K562 (cell line): ENCODE data around the gene EEF2. TPM values are rescaled to one million over a fixed set of nuclear protein-coding genes. Genes with fewer than 3 reads are reported as not detected.
A peak's percentile ranks its signal among the peaks of the same experiment; 100 is the strongest.

ENCODE experiments used
- ARID3A ChIP-seq: IDR thresholded peaks from 2 replicates; pipeline ENCODE4 v1.6.1; 2012; ENCODE audit warnings: low read depth, low read length, improper control_type of control experiment, borderline replicate concordance
- ATF3 ChIP-seq, 2 experiments: fragments of 450-650 bp in 1 of 2; sonication (generic) in 1 of 2; formaldehyde crosslinking in 1 of 2; IDR thresholded peaks in 1 of 2; conservative IDR thresholded peaks in 1 of 2; 2 replicates each; pipeline versions ENCODE4 v1.6.1 to v1.8.1; 2016 to 2023; ENCODE audit warnings: mild to moderate bottlenecking in 2 of 2, moderate library complexity in 2 of 2, inconsistent platforms in 1 of 2, missing genetic modification reagents in 1 of 2
- LCOR ChIP-seq: sonication (generic); formaldehyde crosslinking; IDR thresholded peaks from 2 replicates; pipeline ENCODE4 v1.8.0; 2022; ENCODE audit warnings: mild to moderate bottlenecking, missing genetic modification reagents
- NONO ChIP-seq, 2 experiments: fragments of 200-400 bp in 1 of 2; fragments of 450-650 bp in 1 of 2; formaldehyde crosslinking in 1 of 2; IDR thresholded peaks; 2 replicates each; pipeline ENCODE4 v1.6.1; 2017; ENCODE audit warnings: low read depth in 2 of 2, mild to moderate bottlenecking in 2 of 2, moderate library complexity in 2 of 2, low read length in 1 of 2
- OTX1 ChIP-seq: fragments of 450-650 bp; formaldehyde crosslinking; IDR thresholded peaks from 2 replicates; pipeline ENCODE4 v1.4.0; 2022; ENCODE audit warnings: mild to moderate bottlenecking
- PBX2 ChIP-seq, 2 experiments: IDR thresholded peaks in 1 of 2; conservative IDR thresholded peaks in 1 of 2; 2 replicates each; pipeline ENCODE4 v1.6.1; 2016; ENCODE audit warnings: low read depth in 2 of 2, mild to moderate bottlenecking in 1 of 2, missing compliant biosample characterization in 1 of 2, missing genetic modification characterization in 1 of 2, moderate library complexity in 1 of 2
- PHF8 ChIP-seq: fragments of 200-600 bp; sonication (generic); IDR thresholded peaks from 2 replicates; pipeline ENCODE4 v1.6.1; 2012; ENCODE audit warnings: mixed run types, mild to moderate bottlenecking, inconsistent platforms, low read length, moderate library complexity, borderline replicate concordance
- SFPQ ChIP-seq: fragments of 200-400 bp; formaldehyde crosslinking; IDR thresholded peaks from 2 replicates; pipeline ENCODE4 v1.6.1; 2017; ENCODE audit warnings: mild to moderate bottlenecking, low read depth, low read length, moderate library complexity
- SIN3B ChIP-seq: fragments of 450-650 bp; IDR thresholded peaks from 2 replicates; pipeline ENCODE4 v1.6.1; 2017; ENCODE audit warnings: low read depth, mild to moderate bottlenecking, moderate library complexity
- TAF9B ChIP-seq: fragments of 450-650 bp; IDR thresholded peaks from 2 replicates; pipeline ENCODE4 v1.6.1; 2018; ENCODE audit warnings: mild to moderate bottlenecking; ENCODE audit not compliant: partially characterized antibody
- TAL1 ChIP-seq: fragments of 450-650 bp; IDR thresholded peaks from 2 replicates; pipeline ENCODE4 v1.6.1; 2016; ENCODE audit warnings: mild to moderate bottlenecking
- TARDBP ChIP-seq: fragments of 450-650 bp; IDR thresholded peaks from 2 replicates; pipeline ENCODE4 v1.6.1; 2016
- TEAD2 ChIP-seq: fragments of 450-650 bp; IDR thresholded peaks from 2 replicates; pipeline ENCODE4 v1.6.1; 2016; ENCODE audit warnings: missing genetic modification characterization, control low read depth, missing compliant biosample characterization
- ZFP91 ChIP-seq: sonication (generic); formaldehyde crosslinking; IDR thresholded peaks from 2 replicates; pipeline ENCODE4 v1.8.0; 2022; ENCODE audit warnings: mild to moderate bottlenecking, missing genetic modification reagents
- ZFX ChIP-seq: sonication (generic); formaldehyde crosslinking; IDR thresholded peaks from 2 replicates; pipeline ENCODE4 v1.8.0; 2022; ENCODE audit warnings: mild to moderate bottlenecking, missing genetic modification reagents, moderate library complexity
- ZNF408 ChIP-seq: fragments of 250-450 bp; sonication (Bioruptor Pico); IDR thresholded peaks from 2 replicates; pipeline ENCODE4 v1.4.0; 2020; ENCODE audit warnings: low read depth, mild to moderate bottlenecking, moderate library complexity
- ZNF586 ChIP-seq: fragments of 450-650 bp; formaldehyde crosslinking; conservative IDR thresholded peaks from 2 replicates; pipeline ENCODE4 v1.4.0; 2020; ENCODE audit warnings: mild to moderate bottlenecking, moderate library complexity
- polyA plus RNA-seq, 8 experiments: library from polyadenylated mRNA; depleted of rRNA in 4 of 8; stranded (reverse) in 5 of 8; unstranded in 3 of 8; fragments of >200 nt; fragmentation: Nextera tagmentation in 2 of 8; fragmentation: Illumina TruSeq in 1 of 8; extraction: Ambion mirVana in 2 of 8; extraction: Trizol in 1 of 8; gene quantifications; 2 replicates each; pipeline versions ENCODE4 v1.2.1 to v1.2.3, GENCODE V29; 2011 to 2014; ENCODE audit warnings: inconsistent platforms in 1 of 8, missing spikeins in 1 of 8
- total RNA-seq, 7 experiments: library from RNA; depleted of rRNA in 6 of 7; stranded (reverse); fragments of >200 nt in 6 of 7; fragmentation: Illumina TruSeq in 2 of 7; extraction: Trizol in 2 of 7; gene quantifications; 2 replicates each; pipeline versions ENCODE4 v1.2.1 to v1.2.3, GENCODE V29; 2011 to 2021; ENCODE audit warnings: low replicate concordance in 1 of 7

Gene EEF2
- total and polyA plus RNA-seq, 9 of the 15 experiments (the other 6 are each of a cell fraction or from before 2014, with no cell fraction given): 372 to 3,003 (median 1,453) TPM

GRCh38 chr19:3976495-3977241 is 8.6 kb downstream of the EEF2 start (continued):
- TF ChIP-seq NONO (IDR thresholded peaks at IDR 0.05; ENCODE audit: low read depth in 2 of 2, low read length in 1 of 2) (no peak), LCOR (CRISPR knock-in tag) (0 out of 2 replicates have a peak, but pooled peaks have one; percentile 14), SIN3B (no peak), OTX1 (CRISPR knock-in tag) (no peak), ATF3 (IDR thresholded peaks at IDR 0.05) (no peak), ATF3 (CRISPR knock-in tag; conservative IDR thresholded peaks at IDR 0.05) (0 out of 2 replicates have a peak, but pooled peaks have one; percentile 71), ZFP91 (CRISPR knock-in tag) (no peak), ZNF586 (no peak), TARDBP (no peak), ARID3A (no peak), SFPQ (no peak), TAL1 (no peak), TAF9B (no peak), TEAD2 (tag) (no peak), ZFX (peak; percentile 7; the same call in 1 of the 2 replicates), PBX2 (CRISPR knock-in tag; IDR thresholded peaks at IDR 0.05; ENCODE audit: low read depth) (no peak), PBX2 (tag; conservative IDR thresholded peaks at IDR 0.05; ENCODE audit: low read depth) (no peak), ZNF408 (no peak), PHF8 (no peak)
